Breast epithelium (tissue), 4 donors: ENCODE data around the gene PUSL1. TPM values are rescaled to one million over a fixed set of nuclear protein-coding genes. Genes with fewer than 3 reads are reported as not detected.

Experiments used
- DNase-seq, 2 donors: peaks; one replicate each; pipeline ENCODE4 v3.0.0-alpha.2; 2019; ENCODE audit warnings: low spot score in 2 of 2
- H3K27ac ChIP-seq, 2 donors: fragments of 200-600 bp; sonication (generic) in 1 of 2; one replicate each; pipeline ENCODE4 v1.5.1; 2016 to 2019; ENCODE audit warnings: mild to moderate bottlenecking in 1 of 2
- H3K27me3 ChIP-seq, 2 donors: fragments of 200-600 bp; sonication (generic) in 1 of 2; one replicate each; pipeline versions ENCODE4 v1.5.1 to v1.6.0; 2017 to 2019; ENCODE audit warnings: control low read depth in 1 of 2, mild to moderate bottlenecking in 1 of 2
- H3K36me3 ChIP-seq: fragments of 200-600 bp; one replicate; pipeline ENCODE4 v1.5.1; 2019
- H3K4me1 ChIP-seq, 2 donors: fragments of 200-600 bp; sonication (generic); one replicate each; pipeline ENCODE4 v1.5.1; 2016 to 2019; ENCODE audit warnings: control low read depth in 1 of 2
- H3K4me3 ChIP-seq, 3 donors: fragments of 200-600 bp; sonication (generic); 1 replicate in 2 of 3; 2 replicates in 1 of 3; pipeline ENCODE4 v1.5.1; 2016 to 2019; ENCODE audit warnings: mild to moderate bottlenecking in 3 of 3, moderate library complexity in 2 of 3
- H3K9me3 ChIP-seq, 2 donors: fragments of 200-600 bp; sonication (generic) in 1 of 2; one replicate each; pipeline ENCODE4 v1.5.1; 2016 to 2019; ENCODE audit warnings: control low read depth in 1 of 2
- POLR2A ChIP-seq: fragments of 450-650 bp; IDR thresholded peaks from one replicate; pipeline ENCODE4 v1.6.1; 2016; ENCODE audit warnings: antibody characterized with exemption, mild to moderate bottlenecking, moderate library complexity
- POLR2AphosphoS5 ChIP-seq, 3 donors: sonication (generic); formaldehyde crosslinking; IDR thresholded peaks; one replicate each; pipeline ENCODE4 v1.6.1; 2017; ENCODE audit warnings: antibody characterized with exemption in 3 of 3
- intact Hi-C: fragments of 100-400 bp; cut with DNase I; formaldehyde crosslinking; loops from one replicate; pipeline ENCODE4 v1.15.1; 2023; ENCODE audit warnings: low total_unique reads
- total RNA-seq, 3 donors: library from RNA; depleted of rRNA; stranded (reverse); fragments of >200 nt; gene quantifications; one replicate each; pipeline ENCODE4 v1.1.0, GENCODE V29; 2016
- TF ChIP-seq, protein P1 (sequence below), 3 donors: fragments of 450-650 bp; IDR thresholded peaks; one replicate each; pipeline ENCODE4 v1.5.1; 2016 to 2017; ENCODE audit warnings: antibody characterized with exemption in 3 of 3, mild to moderate bottlenecking in 3 of 3, moderate library complexity in 3 of 3

Gene PUSL1
- total RNA-seq, 3 donors from 2014 or later, result 16.0 to 27.5 (median 22.0) TPM

DNA sequence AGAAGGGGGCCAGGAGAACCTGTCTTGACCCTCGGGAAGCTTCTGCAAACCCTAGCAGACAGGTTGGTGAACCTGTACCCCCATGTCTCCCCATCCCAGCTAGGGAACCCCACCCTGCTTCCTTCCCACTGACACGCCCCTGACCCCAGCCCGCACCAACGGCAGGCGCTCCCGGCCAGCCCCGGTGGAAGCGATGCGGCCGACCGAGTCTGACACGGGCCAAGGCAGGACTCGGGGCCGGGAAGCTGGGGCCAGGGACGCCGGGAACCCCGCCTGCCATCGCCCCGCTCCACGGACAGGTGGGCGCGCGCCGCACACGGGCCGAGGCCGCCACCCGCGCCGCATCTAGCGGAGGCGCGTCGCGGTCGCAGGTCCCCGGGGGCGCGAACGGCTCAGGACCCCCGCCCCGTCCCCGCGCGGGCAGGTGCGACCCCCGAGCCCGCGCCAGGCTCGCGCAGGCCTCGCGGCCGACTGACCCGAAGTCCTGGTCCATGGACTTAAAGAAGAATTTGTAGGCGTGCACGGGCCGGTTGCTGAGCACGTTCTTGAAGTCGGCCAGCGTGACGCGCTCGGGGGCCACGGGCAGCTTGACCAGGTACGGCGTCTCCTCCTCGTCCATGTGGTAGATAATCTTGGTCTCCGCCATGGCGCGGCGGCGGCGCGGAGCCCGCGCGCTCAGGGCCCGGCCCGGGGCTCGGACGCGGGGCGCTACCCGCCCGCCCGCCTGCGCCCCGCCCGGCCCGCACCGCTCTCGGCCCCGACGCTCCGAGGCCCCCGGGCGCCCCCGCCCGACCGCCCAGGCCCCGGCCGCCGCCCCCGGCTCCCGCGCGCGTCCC, 40.2 kb downstream of the PUSL1 start:
- peak overlapping the region; percentile 65 to 99 (median 76) for H3K4me3 ChIP-seq
- peak overlapping the region; percentile 65 to 89 for H3K27ac ChIP-seq
- peaks cover 18 to 32% of the 10 kb centered on the region in 2 donors for H3K4me1 ChIP-seq
- intact Hi-C loops, result no loop called here
- H3K27me3 ChIP-seq, result no peaks in the 10 kb centered on the region
- no peaks in the 10 kb centered on the region for H3K36me3 ChIP-seq
- no peaks in the 10 kb centered on the region for H3K9me3 ChIP-seq
- peak in 1 of 3 donors; percentile 9 for TF ChIP-seq POLR2AphosphoS5 (IDR thresholded peaks at IDR 0.05)
- no peak for TF ChIP-seq POLR2A
- DNase-seq, result peak in 1 of 2 donors; percentile 56

DNA sequence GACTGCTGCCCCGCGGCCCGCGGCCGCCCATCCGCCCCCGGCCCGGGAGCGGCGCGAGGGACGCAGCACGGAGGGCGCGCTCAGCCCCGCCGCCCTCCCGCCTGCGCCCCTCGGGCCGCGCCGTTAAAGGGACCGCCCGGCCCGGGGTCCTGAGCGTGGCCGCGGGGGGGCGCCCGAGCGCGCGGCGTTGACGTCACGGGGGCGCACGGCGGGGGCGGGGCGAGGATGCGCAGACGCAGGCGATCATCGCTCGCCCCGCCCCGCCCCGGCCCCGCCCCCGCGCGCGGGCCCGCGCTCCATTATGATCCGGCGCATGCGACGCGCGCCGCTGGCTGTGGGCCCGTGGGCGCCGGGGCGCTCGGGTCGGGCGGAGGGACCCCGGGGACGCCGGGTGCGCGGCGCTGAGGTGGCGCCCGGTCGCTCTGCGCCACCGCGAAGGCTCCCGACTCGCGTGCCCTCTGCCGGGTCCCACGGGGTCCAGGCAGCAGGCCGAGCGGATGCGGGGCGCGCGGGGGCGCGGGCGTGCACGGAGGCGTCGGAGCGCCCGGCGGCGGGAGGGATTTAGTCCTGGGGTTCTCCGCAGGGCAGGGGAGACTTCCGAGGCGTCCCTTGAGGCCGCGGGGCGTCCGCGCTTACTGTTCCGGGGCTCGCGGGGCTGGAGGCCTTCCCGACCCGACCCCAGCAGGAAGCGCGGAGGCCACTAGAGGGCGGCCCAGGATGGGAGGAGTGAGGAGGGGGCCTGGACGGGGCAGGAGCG, 41.0 kb downstream of the PUSL1 start, which contains the start of gene DVL1:
TSS of gene DVL1 (minus strand) at position 163 of the 757 bp plus-strand sequence. CDS start 353 bp downstream, outside the sequence.
- DNase-seq, result peak in 1 of 2 donors; percentile 51
- TF ChIP-seq POLR2A (no peak), POLR2AphosphoS5 (IDR thresholded peaks at IDR 0.05) (peak in 2 of 3 donors; percentile 11 to 16)
- TF ChIP-seq, protein P1, sequence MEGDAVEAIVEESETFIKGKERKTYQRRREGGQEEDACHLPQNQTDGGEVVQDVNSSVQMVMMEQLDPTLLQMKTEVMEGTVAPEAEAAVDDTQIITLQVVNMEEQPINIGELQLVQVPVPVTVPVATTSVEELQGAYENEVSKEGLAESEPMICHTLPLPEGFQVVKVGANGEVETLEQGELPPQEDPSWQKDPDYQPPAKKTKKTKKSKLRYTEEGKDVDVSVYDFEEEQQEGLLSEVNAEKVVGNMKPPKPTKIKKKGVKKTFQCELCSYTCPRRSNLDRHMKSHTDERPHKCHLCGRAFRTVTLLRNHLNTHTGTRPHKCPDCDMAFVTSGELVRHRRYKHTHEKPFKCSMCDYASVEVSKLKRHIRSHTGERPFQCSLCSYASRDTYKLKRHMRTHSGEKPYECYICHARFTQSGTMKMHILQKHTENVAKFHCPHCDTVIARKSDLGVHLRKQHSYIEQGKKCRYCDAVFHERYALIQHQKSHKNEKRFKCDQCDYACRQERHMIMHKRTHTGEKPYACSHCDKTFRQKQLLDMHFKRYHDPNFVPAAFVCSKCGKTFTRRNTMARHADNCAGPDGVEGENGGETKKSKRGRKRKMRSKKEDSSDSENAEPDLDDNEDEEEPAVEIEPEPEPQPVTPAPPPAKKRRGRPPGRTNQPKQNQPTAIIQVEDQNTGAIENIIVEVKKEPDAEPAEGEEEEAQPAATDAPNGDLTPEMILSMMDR (IDR thresholded peaks at IDR 0.05), result peak in 2 of 3 donors; percentile 40 to 52
- intact Hi-C loops, result no loop called here

DNA sequence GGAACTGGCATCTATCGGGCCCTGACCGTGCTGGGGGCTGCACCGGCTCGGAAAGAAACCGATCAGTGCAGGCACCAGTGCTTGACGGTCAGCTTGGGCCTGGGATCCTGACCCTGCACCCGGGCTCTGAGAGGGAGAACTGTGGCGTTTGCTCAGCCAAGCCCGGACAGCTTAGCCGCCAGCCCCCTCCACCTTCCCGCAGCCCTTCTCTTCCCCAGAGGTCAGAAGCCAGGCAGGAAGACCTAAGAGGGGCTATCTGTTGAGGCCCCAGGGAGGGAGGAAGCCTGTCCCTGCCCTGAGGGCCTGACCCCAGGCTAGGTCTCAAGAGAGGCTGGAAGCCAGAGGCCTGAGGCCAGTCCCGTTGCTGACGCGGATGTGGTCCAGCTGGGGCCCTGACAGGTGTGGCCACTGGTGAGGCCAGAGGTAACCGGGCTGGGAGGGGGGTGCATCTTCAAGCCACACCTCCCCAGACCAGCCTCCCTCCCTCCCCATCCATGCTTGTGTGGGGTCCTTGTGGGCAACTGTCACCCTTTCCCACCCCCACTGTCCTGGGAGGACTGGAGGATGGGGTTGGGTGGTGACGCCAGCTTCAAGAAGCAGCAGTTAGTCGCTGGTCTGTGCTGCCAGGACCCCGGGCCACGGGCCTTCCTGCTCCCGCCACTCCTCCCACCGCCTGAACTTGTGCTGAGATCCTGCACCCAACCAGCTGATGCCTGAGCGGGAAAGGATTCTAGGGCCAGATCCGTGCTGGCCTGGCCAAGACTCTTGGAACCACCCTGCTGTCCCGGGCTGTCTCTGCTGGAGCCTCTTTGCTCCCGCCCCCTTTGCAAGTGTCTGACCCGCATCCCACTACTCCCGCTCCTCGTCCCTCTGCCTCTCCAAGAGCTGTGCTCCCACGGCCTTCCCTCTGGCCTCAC, 43.4 kb downstream of the PUSL1 start:
- intact Hi-C loops, result loop anchor here (1.0 kb wide), 1 partner anchor 26 kb away; no protein-coding TSS in a partner anchor
- peak overlapping the region in 1 of 3 donors; percentile 29 for H3K4me3 ChIP-seq
- peak overlapping the region; percentile 68 to 98 for H3K27ac ChIP-seq
- no peak for DNase-seq
- TF ChIP-seq, protein P1 (IDR thresholded peaks at IDR 0.05), result no peak
- no peak for TF ChIP-seq POLR2AphosphoS5 (IDR thresholded peaks at IDR 0.05)
- TF ChIP-seq POLR2A, result no peak
- H3K36me3 ChIP-seq, result no peaks in the 10 kb centered on the region
- H3K9me3 ChIP-seq, result no peaks in the 10 kb centered on the region
- H3K4me1 ChIP-seq, result peaks cover 12 to 18% of the 10 kb centered on the region in 2 donors
- H3K27me3 ChIP-seq, result no peaks in the 10 kb centered on the region

More for the DNA sequence above, 41.0 kb downstream of the PUSL1 start, which contains the start of gene DVL1:
- no peaks in the 10 kb centered on the region for H3K9me3 ChIP-seq
- peak within 1 kb of the TSS; percentile 65 to 99 (median 76) for H3K4me3 ChIP-seq
- H3K27me3 ChIP-seq, result no peaks in the 10 kb centered on the region
- no peaks in the 10 kb centered on the region for H3K36me3 ChIP-seq
- peaks cover 18 to 32% of the 10 kb centered on the region in 2 donors for H3K4me1 ChIP-seq
- peak within 1 kb of the TSS; percentile 85 to 89 for H3K27ac ChIP-seq

DNA sequence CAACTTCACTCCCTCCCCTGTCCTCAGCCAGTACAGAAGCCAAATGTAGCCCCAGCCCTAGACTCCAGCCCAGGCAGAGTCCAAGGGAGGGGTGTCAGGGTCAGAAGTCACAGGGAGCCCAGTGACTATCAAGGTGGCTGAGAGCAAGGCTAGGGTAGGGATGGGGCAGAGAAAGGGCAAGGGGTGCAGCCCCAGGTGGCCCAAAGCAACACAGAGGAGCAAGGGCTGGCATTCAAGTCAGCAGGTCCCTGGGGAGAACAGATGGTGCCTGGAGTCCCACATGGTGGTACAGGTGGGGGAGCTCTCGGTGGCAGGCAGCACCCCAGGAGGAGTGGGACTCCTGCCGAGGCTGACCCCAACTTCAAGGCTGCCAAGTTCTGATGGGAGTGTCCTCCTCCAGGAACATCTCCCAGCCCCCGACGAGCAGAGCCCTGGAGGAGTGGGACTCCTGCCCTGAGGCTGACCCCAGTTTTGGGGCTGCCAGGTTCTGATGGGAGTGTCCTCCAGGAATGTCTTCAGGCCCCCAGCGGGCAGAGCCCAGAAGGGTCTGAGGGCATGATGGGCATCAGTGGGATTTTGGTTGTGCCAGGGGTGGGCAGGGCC, 44.5 kb downstream of the PUSL1 start:
- H3K27ac ChIP-seq, result peak overlapping the region; percentile 33 to 98
- H3K27me3 ChIP-seq, result no peaks in the 10 kb centered on the region
- H3K4me3 ChIP-seq, result peak overlapping the region in 1 of 3 donors; percentile 76
- H3K9me3 ChIP-seq, result no peaks in the 10 kb centered on the region
- H3K36me3 ChIP-seq, result no peaks in the 10 kb centered on the region
- DNase-seq, result no peak
- TF ChIP-seq POLR2AphosphoS5 (IDR thresholded peaks at IDR 0.05) (no peak), POLR2A (no peak)
- TF ChIP-seq, protein P1 (IDR thresholded peaks at IDR 0.05), result no peak
- peaks cover 6 to 10% of the 10 kb centered on the region in 2 donors for H3K4me1 ChIP-seq
- intact Hi-C loops, result no loop called here
